HG03469 (cell line): ENCODE measurements around the gene MEIOC.
A peak's percentile ranks its signal among the peaks of the same experiment; 100 is the strongest.
"Not testable (repeated sequence)": the region's sequence is repeated elsewhere in the genome, so short reads cannot be mapped to it uniquely, and the experiment has no call there.

ENCODE experiments used
- ATAC-seq: cut with Tn5 transposase; IDR thresholded peaks from one replicate; pipeline ENCODE4 v1.9.1; 2021; ENCODE audit warnings: mild to moderate bottlenecking, moderate library complexity, moderate number of reproducible peaks; ENCODE audit not compliant: unreplicated experiment

The MEIOC gene

GRCh38 chr17:44646280-44646679, 10.0 kb upstream of the MEIOC start:
- ATAC-seq: no peak

GRCh38 chr17:44647736-44648135, 8.5 kb upstream of the MEIOC start:
- no peak for ATAC-seq

GRCh38 chr17:44648963-44649362, 7.3 kb upstream of the MEIOC start:
- ATAC-seq: no peak

DNA sequence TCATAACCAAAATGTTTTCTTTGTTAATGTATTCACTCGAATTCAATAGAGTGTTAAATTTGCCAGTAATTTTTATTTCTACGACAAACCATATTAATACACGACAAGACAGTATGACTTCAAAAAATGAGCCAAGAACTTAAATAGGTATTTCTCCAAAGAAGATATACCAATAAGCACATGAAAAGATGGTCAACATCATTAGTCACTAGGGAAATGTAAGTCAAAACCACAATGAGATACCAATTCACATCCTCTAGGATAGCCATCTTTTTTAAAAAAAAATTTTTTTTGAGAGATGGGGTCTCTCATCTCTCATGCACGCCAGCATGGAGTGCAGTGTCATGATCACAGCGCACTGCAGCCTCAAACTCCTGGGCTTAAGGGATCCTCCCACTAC, 5.0 kb upstream of the MEIOC start:
- no peak for ATAC-seq

- no peak for ATAC-seq
Observed at GRCh38 chr17:44652727-44653126, 3.5 kb upstream of the MEIOC start.

DNA sequence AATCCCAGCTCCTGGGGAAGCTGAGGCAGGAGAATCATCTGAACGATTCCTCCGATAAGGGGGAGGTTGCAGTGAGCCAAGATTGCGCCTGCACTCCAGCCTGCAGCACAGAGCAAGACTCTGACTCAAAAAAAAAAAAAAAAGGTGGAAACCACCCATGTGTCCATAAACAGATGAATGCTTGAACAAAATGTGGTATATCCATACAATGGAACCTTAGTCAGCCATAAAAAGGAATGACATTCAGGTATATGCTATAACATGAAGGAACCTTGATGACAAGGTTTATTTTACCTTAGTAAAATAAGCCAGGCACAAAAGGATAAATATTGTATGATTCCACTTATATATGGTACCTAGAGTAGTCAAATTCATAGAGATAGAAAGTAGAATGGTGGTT, 2.9 kb upstream of the MEIOC start:
- no peak for ATAC-seq

GRCh38 chr17:44653954-44654353, 2.3 kb upstream of the MEIOC start:
- ATAC-seq: no peak

- ATAC-seq: no peak
Observed at GRCh38 chr17:44661835-44662234, 5.6 kb downstream of the MEIOC start.

DNA sequence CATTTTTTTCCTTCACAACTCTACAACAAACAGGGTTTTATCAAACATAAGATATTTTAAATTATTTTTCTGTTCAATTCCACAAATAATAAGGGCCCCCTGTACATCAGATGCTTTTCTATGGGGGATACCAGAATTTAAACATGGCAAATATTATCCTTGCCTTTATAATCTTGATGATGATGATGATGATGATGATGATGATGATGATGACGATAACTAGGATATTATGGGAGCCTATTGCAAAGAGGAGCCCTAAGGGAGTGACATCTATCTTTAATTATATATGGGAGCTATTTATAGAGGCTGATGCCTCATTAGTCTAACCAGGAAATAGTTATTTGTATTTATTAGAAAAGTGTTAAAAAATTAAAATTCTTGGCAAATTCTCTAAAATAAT, 6.8 kb downstream of the MEIOC start:
- no peak for ATAC-seq

GRCh38 chr17:44664867-44665266, 8.6 kb downstream of the MEIOC start:
- no peak for ATAC-seq

GRCh38 chr17:44666006-44666405, 9.7 kb downstream of the MEIOC start:
- no peak for ATAC-seq

- ATAC-seq: no peak
Observed at GRCh38 chr17:44672479-44673093, 16.3 kb downstream of the MEIOC start.

DNA sequence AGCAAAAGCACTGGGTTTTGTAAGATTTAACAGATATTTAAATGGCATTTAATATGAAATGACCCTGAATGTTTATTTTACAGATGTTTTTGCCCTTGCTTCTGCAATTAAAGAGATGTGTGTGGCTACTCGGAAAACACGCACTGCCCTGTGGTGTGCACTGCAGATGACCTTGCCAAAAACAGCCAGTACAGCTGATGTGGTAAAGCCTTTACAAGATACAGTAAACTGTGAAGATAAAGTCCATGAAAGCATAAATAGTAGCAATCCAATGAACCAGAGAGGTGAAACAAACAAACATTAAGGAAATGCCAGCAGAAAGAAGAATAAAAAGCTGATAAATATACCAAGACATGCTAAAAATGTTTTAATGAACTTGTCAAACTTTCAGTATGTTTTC, 17.6 kb downstream of the MEIOC start:
- no peak for ATAC-seq

GRCh38 chr17:44677136-44677535, 20.9 kb downstream of the MEIOC start:
- no peak for ATAC-seq

DNA sequence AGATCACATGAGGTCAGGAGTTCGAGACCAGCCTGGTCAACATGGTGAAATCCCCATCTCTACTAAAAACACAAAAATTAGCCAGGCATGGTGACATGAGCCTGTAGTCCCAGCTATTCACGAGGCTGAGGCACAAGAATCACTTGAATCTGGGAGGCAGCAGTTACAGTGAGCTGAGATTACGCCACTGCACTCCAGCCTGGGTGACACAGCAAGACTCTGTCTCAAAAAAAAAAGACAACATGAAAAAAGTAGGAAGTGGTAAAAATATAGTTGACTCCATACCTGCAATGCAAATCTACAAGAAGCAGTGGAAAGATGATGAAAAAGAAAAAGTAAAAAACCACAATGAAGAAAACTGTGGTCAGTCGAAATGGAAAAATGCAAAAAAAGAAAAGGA, 27.0 kb downstream of the MEIOC start:
- not testable (repeated sequence) for ATAC-seq

- no peak for ATAC-seq
Observed at GRCh38 chr17:44687756-44688155, 31.5 kb downstream of the MEIOC start.

DNA sequence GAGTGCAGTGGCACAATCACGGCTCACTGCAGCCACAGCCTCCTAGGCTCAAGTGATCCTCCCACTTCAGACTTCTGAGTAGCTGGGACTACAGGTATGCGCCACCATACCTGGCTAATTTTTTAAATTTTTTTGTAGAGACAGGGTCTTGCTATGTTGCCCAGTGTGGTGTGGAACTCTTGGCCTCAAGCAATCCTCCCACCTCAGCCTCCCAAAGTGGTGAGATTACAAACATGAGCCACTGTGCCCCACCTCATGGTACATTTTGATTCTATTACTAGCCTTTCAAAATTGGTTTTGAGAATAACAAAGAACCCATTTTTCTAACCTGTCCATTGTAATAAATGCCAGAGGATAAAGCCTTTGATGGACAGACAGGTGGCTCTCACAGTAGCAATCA, 31.9 kb downstream of the MEIOC start:
- no peak for ATAC-seq

DNA sequence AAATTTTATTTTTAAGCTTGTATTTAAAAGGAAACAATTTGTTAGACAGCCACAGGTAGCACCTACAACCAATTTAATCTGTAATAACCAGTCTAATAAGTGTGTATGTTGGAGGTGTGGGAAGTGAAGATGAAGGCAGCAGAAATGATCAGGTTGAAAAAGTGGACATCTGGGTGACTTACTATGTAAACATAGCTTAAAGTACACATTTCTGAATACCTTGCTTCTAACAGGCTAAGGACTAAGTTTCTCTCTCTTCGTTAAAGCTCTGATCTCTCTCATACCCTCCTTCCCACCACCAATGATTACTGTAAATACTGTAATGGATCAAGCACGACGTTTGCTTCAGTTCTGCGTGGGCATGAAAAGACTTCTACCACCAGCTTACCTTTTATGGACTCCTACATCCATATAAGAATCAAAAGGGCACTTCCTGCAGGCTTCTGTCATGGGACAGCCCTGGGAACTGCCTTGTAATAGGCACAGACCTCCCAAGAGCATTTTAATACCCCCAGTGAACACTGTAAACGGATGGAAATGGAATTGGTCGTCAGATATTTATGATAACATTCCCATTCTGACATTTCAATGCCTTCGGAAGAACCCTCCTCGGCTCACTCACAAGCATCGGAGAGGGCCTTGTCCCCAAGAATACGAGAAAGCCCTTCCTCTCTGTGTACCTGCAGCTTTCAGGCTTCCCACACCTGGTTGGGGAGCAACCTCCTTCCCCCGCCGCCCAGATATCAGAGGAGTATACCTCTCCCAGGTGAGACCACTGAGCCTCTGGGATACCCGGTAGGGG, 32.6 kb downstream of the MEIOC start:
- no peak for ATAC-seq

GRCh38 chr17:44689477-44690217, 33.4 kb downstream of the MEIOC start, which contains the start of gene CCDC43:
CCDC43 (minus strand) TSS chr17:44689776; CDS start chr17:44689753, 23 bp downstream.
- ATAC-seq: peak; percentile 77

- ATAC-seq: not testable (repeated sequence)
Observed at GRCh38 chr17:44690746-44691306, 34.6 kb downstream of the MEIOC start.

- no peak for ATAC-seq
Observed at GRCh38 chr17:44693609-44694008, 37.3 kb downstream of the MEIOC start.
